HPDE6-E6E7 (cell line): ENCODE results near the gene KIF5B.
"Not testable (repeated sequence)": the region's sequence is repeated elsewhere in the genome, so short reads cannot be mapped to it uniquely, and the experiment has no call there.

ENCODE experiments used
- DNase-seq: peaks from one replicate; pipeline ENCODE4 v3.0.0; 2011; ENCODE audit warnings: missing footprints; ENCODE audit errors: extremely low spot score

Gene KIF5B

DNA sequence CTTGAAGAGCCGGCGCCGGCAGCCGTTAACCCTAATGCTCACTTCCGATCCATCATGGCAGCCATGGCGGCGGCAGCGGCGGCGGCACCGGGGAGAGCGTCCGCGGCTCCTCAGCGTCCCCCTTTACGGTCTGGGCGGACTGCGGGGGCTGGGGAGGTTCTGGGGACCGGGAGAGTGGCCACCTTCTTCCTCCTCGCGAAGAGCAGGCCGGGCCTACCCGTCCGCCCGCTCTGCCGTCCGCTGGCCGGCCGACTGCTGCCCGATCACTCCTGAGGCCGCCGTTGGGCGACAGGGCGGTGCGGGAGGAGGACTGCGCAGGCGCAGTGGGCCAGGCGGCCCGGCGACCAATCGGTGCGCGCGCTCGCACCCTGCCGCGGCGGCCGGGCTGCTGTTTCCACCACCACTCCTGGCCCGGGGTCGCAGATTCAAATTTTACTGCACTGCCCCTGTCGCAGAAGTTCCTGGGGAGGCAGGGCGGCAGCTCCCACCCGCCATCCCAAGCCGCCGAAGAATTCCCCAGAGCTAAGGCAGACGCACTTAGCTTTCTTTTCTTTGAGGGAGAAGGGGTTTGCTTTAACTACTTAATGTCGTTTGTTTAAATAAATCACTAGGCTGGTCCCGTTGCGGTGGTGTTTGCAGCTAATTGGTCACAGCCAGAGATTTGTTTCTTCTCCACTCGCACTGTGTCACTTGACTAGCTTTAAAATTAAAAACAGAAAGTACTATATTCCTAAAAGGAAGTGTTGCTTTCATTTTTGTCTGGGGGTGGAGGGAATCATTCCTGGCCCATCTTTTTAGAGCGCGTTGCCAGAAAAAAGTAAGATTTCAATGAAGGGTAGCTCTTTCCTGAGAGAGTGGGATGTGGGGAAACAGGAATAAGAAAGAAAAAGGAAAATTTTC is at the start of gene KIF5B:
Gene KIF5B, minus strand, starts transcription at position 290 of the 900 bp plus-strand sequence. CDS start 452 bp downstream, outside the sequence.
- DNase-seq = peak; percentile 48

DNA sequence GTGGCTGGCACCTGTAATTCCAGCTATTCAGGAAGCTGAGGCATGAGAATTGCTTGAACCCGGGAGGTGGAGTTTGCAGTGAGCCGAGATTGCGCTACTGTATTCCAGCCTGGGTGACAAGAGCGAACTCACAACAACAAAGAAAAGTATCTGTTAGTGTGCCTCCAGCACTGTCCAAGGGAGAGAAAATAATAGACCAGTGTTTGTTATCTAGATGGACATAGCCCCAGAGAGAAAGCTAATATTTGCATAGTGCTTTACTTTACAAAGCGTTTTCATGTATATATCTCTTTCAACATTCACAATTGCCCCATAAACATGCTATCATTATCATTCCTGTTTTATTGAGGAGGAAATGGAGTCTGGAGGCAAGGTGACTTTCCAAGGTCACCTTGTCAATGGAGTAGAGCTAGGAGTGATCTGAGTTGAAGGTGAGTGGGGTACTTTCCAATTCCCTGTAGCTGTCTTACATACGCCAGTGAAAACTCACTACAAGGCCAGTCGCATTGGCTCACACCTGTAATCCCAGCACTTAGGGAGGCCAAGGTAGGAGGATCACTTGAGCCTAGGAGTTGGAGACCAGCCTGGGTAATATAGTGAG is 49.7 kb upstream of the KIF5B start:
- no peak for DNase-seq

- no peak for DNase-seq
These were observed 48.6 kb upstream of the KIF5B start for GRCh38 chr10:32104622-32105509.

- DNase-seq = no peak
These were observed 48.0 kb upstream of the KIF5B start for GRCh38 chr10:32104181-32104580.

- no peak for DNase-seq
These were observed 47.5 kb upstream of the KIF5B start for GRCh38 chr10:32103721-32104120.

DNA sequence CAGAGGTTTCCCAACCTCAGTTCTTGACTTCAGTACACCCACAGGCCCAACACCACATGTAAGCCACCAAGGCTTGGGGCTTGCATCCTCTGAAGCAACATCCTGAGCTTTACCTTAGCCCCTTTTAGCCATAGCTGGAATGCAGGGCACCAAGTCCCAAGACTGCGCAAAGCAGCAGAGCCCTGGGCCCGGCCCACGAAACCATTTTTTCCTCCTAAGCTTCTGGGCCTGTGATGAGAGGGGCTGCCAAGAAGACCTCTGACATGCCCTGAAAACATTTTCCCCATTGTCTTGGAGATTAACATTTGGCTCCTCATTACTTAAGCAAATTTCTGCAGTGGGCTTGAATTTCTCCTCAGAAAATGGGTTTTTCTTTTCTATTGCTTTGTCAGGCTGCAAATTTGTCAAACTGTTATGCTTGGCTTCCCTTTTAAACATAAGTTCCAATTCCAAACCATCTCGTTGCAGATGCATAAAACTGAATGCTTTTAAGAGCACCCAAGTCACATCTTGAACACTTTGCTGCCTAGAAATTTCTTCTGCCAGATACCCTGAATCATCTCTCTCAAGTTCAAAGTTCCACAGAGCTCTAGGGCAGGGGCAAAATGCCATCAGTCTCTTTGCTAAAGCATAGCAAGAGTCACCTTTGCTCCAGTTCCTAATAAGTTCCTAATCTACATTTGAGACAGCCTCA is 42.5 kb upstream of the KIF5B start:
- not testable (repeated sequence) for DNase-seq

- DNase-seq = no peak
These were observed 39.0 kb upstream of the KIF5B start for GRCh38 chr10:32095116-32095733.

DNA sequence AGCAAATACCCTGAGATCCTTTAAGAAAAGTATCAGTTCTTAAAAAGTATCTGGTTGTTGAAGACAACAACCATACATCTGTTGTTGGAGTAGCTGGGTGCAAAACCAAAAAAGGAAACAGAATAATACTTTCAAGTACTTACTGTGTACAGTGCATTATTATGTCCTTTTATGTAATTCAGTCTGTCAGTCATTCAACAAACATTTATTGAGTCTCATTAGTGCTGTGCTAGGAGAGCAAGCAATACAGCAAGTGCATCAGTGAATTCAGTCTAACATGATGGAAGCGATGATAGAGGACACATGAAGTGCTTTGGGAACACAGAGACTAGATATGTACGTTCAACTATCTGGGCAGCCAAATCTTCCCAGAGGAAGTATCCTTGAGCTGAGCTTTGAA is 37.4 kb upstream of the KIF5B start:
- no peak for DNase-seq

DNA sequence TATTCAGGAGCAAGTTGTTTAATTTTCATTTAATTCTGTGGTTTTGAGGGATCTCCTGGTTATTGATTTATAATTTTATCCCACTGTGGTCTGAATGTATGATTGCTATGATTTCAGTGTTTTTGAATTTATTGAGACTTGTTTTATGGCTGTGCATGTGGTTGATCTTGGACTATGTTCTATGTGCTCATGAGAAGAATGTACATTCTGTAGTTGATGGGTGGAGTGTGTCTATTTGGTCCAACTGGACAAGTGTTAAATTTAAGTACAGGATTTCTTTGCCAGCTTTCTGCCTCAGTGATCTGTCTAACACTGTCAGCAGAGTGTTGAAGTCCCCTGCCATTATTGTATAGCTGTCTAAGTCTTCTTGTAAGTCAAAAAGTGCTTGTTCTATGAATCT is 34.8 kb upstream of the KIF5B start:
- DNase-seq = no peak

- DNase-seq = no peak
These were observed 28.1 kb upstream of the KIF5B start for GRCh38 chr10:32084185-32084851.

GRCh38 chr10:32077896-32078485 is 21.8 kb upstream of the KIF5B start:
- peak; percentile 14 for DNase-seq

GRCh38 chr10:32073659-32074058 is 17.4 kb upstream of the KIF5B start:
- no peak for DNase-seq

DNA sequence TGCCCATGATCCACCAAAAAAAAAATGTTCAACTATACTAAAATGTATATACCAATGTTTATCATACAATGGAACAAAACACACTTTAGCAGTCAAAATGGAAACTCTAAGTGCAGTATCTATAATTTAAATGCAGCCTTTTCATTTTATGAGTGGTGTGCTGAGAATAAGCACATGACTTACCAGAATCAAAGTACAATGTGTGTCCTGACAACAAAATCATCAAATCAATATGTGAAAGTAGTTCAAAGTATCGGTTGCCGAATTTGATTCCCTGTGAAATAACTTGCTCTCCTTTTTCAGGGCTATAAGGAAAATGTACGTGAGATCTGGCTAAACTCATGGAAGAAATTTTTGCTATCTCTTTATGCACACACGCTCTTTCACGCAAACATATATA is 16.9 kb upstream of the KIF5B start:
- no peak for DNase-seq

- DNase-seq = no peak
These were observed 16.0 kb upstream of the KIF5B start for GRCh38 chr10:32072025-32072800.

DNA sequence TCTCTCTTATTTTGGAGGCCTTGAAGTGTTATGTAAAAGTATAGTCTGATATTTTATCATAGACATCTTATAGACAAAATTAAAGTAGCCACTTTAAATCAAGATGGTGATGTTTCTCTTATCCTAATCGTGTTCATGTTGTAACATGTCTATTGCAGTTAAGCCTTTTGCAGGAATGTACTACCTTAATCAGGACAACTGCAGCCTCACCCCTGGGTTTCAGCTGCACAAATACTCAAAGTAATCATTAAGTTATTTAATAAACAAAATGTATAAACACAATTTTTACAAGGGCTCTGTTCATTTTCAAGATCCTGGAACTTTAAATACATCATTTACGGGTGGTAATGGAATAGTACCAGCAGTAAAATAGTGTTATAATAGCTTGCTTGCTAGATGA is 14.4 kb upstream of the KIF5B start:
- no peak for DNase-seq

GRCh38 chr10:32068569-32068968 is 12.3 kb upstream of the KIF5B start:
- no peak for DNase-seq

DNA sequence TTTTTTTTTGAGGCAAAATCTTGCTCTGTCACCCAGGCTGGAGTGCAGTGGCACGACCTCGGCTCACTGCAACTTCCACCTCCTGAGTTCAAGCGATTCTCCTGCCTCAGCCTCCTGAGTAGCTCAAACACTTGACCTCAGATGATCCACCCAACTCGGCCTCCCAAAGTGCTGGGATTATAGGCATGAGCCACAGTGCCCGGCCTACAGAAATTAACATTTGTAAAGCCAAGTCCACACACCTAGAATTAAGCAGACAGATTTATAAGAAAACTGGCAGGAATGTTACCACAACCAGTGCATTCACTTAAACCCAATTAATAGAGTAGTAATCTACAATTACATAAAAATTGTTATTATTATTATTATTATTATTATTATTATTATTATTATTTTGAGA is 11.7 kb upstream of the KIF5B start:
- DNase-seq = not testable (repeated sequence)

DNA sequence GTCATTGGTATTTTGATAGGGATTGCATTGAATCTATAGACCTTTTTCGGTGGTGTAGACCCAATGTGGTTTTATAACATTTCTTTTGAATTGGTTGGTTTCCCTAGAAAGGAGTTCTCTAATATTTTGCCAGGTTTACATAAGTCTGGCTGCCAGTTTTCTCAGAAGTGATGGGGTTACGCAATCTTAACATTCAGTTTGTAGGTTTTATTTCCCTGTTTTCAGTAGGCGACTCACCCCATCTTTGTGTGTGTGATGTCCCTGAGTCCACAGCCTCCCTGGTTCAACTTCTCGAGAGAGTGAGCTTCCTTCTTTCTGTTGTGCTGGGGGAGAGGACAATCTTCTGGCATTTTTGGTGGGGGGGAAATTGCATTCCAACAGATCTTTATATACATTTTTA is 9.6 kb upstream of the KIF5B start:
- no peak for DNase-seq

- no peak for DNase-seq
These were observed 5.2 kb upstream of the KIF5B start for GRCh38 chr10:32061440-32061839.
